Adrenal gland (tissue), 5 donors: ENCODE data around the gene CORO2A.

Experiments used
- CTCF ChIP-seq, 6 experiments: fragments of 450-650 bp in 4 of 6; fragments of 200-600 bp in 2 of 6; sonication (generic) in 1 of 6; IDR thresholded peaks; 1 replicate in 5 of 6; 2 replicates in 1 of 6; pipeline versions ENCODE4 v1.5.1 to v1.8.0; 2016 to 2021; ENCODE audit warnings: antibody characterized with exemption in 6 of 6, mild to moderate bottlenecking in 2 of 6, moderate library complexity in 1 of 6
- POLR2A ChIP-seq, 2 donors: fragments of 450-650 bp; IDR thresholded peaks; one replicate each; pipeline ENCODE4 v1.6.1; 2017; ENCODE audit warnings: antibody characterized with exemption in 2 of 2, mild to moderate bottlenecking in 2 of 2, moderate library complexity in 1 of 2
- donor health status: DM: no; HTN: no; CAD: no.

- TF ChIP-seq CTCF (IDR thresholded peaks at IDR 0.05) (no peak), POLR2A (IDR thresholded peaks at IDR 0.05) (no peak)
These were observed 99.9 kb downstream of the CORO2A start for GRCh38 chr9:98092613-98092931.
